ENCODE results near the gene GRAMD1B.

- TF ChIP-seq CTCF (IDR thresholded peaks at IDR 0.05) (no peak), POLR2A (IDR thresholded peaks at IDR 0.05) (no peak), EP300 (IDR thresholded peaks at IDR 0.05) (no peak), POLR2AphosphoS5 (IDR thresholded peaks at IDR 0.05) (no peak)
Measured at GRCh38 chr11:123546515-123546914, 116.4 kb downstream of the GRAMD1B start.

All from suprapubic skin (tissue), 4 donors.